Small intestine (tissue), 7 donors: ENCODE measurements around the gene ST3GAL3. TPM values are rescaled to one million over a fixed set of nuclear protein-coding genes. Genes with fewer than 3 reads are reported as not detected.

Experiments used
- DNase-seq, 2 donors: peaks; one replicate each; pipeline versions ENCODE4 v3.0.0 to v3.0.0-alpha.2; 2013
- FAIRE-seq: peaks from 2 replicates; lab custom pipeline; 2012; peaks lifted over from hg19 to GRCh38; lab: Jason Lieb, UNC
- H3K27ac ChIP-seq, 3 donors: one replicate each; pipeline ENCODE4 v1.5.1; 2013; ENCODE audit warnings: low read length in 2 of 3, mild to moderate bottlenecking in 2 of 3, control low read depth in 1 of 3, inconsistent platforms in 1 of 3, low read depth in 1 of 3, moderate library complexity in 1 of 3
- H3K27me3 ChIP-seq, 3 donors: one replicate each; pipeline ENCODE4 v1.6.1; 2013; ENCODE audit warnings: low read length in 3 of 3, inconsistent platforms in 1 of 3; ENCODE audit not compliant: control insufficient read depth in 3 of 3, insufficient read depth in 3 of 3
- H3K36me3 ChIP-seq, 3 donors: one replicate each; pipeline ENCODE4 v1.6.1; 2013; ENCODE audit warnings: low read length in 3 of 3, inconsistent platforms in 1 of 3, low read depth in 1 of 3, mild to moderate bottlenecking in 1 of 3, moderate library complexity in 1 of 3; ENCODE audit not compliant: control insufficient read depth in 3 of 3, insufficient read depth in 2 of 3
- H3K4me1 ChIP-seq, 3 donors: one replicate each; pipeline ENCODE4 v1.6.1; 2013; ENCODE audit warnings: low read length in 2 of 3, inconsistent platforms in 1 of 3, low read depth in 1 of 3, mild to moderate bottlenecking in 1 of 3, moderate library complexity in 1 of 3; ENCODE audit not compliant: control insufficient read depth in 3 of 3, insufficient read depth in 2 of 3
- H3K4me3 ChIP-seq, 3 donors: one replicate each; pipeline ENCODE4 v1.5.1; 2013; ENCODE audit warnings: low read length in 3 of 3, control low read depth in 1 of 3, inconsistent platforms in 1 of 3, low read depth in 1 of 3, mild to moderate bottlenecking in 1 of 3, moderate library complexity in 1 of 3
- H3K9me3 ChIP-seq, 2 donors: one replicate each; pipeline ENCODE4 v1.6.1; 2013; ENCODE audit warnings: low read depth in 1 of 2, low read length in 1 of 2; ENCODE audit not compliant: control insufficient read depth in 2 of 2, insufficient read depth in 1 of 2
- WGBS, 3 donors: extraction: QIAGEN DNeasy Blood & Tissue Kit; methylation state at CpG; one replicate each; pipeline ENCODE4 v1.1.7; 2013; 5-methylcytosine and 5-hydroxymethylcytosine counted together
- polyA plus RNA-seq, 4 donors: library from polyadenylated mRNA; stranded (reverse) in 3 of 4; unstranded in 1 of 4; fragments of 200-250 nt in 3 of 4; fragments of 120-200 nt in 1 of 4; gene quantifications; one replicate each; pipeline versions ENCODE4 v1.2.1 to v1.2.3, GENCODE V29; 2013
- donor health status: healthy with polysubstance abuse.
- donor health status: control.
- donor health status: control.
- donor health status: Bipolar disorder and iron deficiency.
- donor health status: healthy.

ST3GAL3 gene
- polyA plus RNA-seq, 4 donors: 1.1 to 5.4 (median 3.7) TPM

- 92 to 95% (median 93%) methylated on average over 10 of the region's 10 CpGs for WGBS, 3 donors
- no peak overlapping the region for H3K27ac ChIP-seq
- peaks cover 0 to 20% (median 3%) of the 10 kb centered on the region in 3 donors for H3K4me1 ChIP-seq
- DNase-seq (peak; percentile 24 to 31), FAIRE-seq (no peak)
- peaks cover 0 to 16% (median 0%) of the 10 kb centered on the region in 3 donors for H3K36me3 ChIP-seq
- no peaks in the 10 kb centered on the region for H3K9me3 ChIP-seq
- H3K27me3 ChIP-seq: peaks cover 0 to 22% (median 5%) of the 10 kb centered on the region in 3 donors
- H3K4me3 ChIP-seq: no peak overlapping the region
Measured at GRCh38 chr1:43930168-43930948, 223.0 kb downstream of the ST3GAL3 start.

GRCh38 chr1:43930949-43931275 lies 223.6 kb downstream of the ST3GAL3 start:
- Histone ChIP-seq H3K4me1 (peaks cover 0 to 25% (median 3%) of the 10 kb centered on the region in 3 donors), H3K27me3 (peaks cover 0 to 24% (median 5%) of the 10 kb centered on the region in 3 donors), H3K36me3 (peaks cover 0 to 12% (median 0%) of the 10 kb centered on the region in 3 donors), H3K27ac (no peak overlapping the region), H3K4me3 (no peak overlapping the region), H3K9me3 (no peaks in the 10 kb centered on the region)
- DNase-seq (no peak), FAIRE-seq (no peak)
- WGBS, 3 donors: 74 to 77% (median 74%) methylated on average over 4 of the region's 4 CpGs

GRCh38 chr1:43931711-43932660 lies 224.7 kb downstream of the ST3GAL3 start:
- Histone ChIP-seq H3K27ac (no peak overlapping the region), H3K4me1 (peaks cover 0 to 31% (median 5%) of the 10 kb centered on the region in 3 donors), H3K9me3 (no peaks in the 10 kb centered on the region), H3K4me3 (no peak overlapping the region), H3K27me3 (peaks cover 0 to 24% (median 5%) of the 10 kb centered on the region in 3 donors), H3K36me3 (peaks cover 0 to 10% (median 0%) of the 10 kb centered on the region in 3 donors)
- no peak for DNase-seq
- 89 to 91% (median 89%) methylated on average over 13 of the region's 13 CpGs for WGBS, 3 donors
- no peak for FAIRE-seq

DNA sequence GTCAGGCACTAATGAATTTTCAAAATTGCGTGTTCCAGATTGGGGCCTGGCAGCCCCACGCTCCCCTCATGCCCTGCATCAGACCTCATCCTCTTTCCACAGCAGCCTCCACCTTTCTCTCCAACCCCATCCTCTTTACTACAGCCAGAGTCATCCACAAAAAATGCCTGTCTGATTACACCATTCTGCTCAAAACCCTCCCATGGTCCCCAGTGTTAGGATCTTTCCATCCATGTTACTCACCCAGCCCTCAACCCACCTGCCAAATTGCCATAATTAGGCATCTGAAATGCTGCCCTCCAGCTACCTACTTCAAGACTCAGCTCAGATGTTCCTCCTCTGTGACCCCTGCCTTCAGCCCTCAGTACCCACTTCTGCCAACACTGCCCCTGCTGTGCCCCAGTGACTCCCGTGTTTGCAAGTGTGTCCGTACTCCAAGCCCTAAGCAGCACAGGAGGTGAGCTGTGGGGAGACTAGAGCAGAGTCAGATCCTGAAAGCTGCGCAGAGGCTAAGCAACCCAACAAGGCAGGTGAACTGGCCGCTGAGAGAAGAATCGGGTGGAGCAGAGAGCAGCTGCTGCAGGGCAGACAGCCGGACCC lies 225.6 kb downstream of the ST3GAL3 start:
- H3K36me3 ChIP-seq: peaks cover 0 to 15% (median 0%) of the 10 kb centered on the region in 3 donors
- 29 to 33% (median 31%) methylated on average over 8 of the region's 8 CpGs for WGBS, 3 donors
- DNase-seq: peak in 1 of 2 donors; percentile 13
- no peak for FAIRE-seq
- no peak overlapping the region for H3K27ac ChIP-seq
- H3K4me1 ChIP-seq: peaks cover 0 to 34% (median 5%) of the 10 kb centered on the region in 3 donors
- H3K4me3 ChIP-seq: peak overlapping the region in 2 of 3 donors; percentile 10 to 44
- H3K9me3 ChIP-seq: no peaks in the 10 kb centered on the region
- peaks cover 0 to 24% (median 5%) of the 10 kb centered on the region in 3 donors for H3K27me3 ChIP-seq

- Histone ChIP-seq H3K36me3 (peaks cover 0 to 15% (median 0%) of the 10 kb centered on the region in 3 donors), H3K27me3 (peaks cover 0 to 24% (median 5%) of the 10 kb centered on the region in 3 donors), H3K4me1 (peaks cover 0 to 34% (median 5%) of the 10 kb centered on the region in 3 donors), H3K9me3 (no peaks in the 10 kb centered on the region), H3K27ac (no peak within 1 kb of the TSS), H3K4me3 (peak within 1 kb of the TSS in 2 of 3 donors; percentile 10 to 44)
- DNase-seq (peak; percentile 56 to 79), FAIRE-seq (no peak)
- WGBS, 3 donors: 2 to 10% (median 3%) methylated on average over 32 to 42 of the region's 42 CpGs
Measured at GRCh38 chr1:43933386-43934100, 226.2 kb downstream of the ST3GAL3 start, which contains the start of gene ARTN. ARTN (plus strand) TSS chr1:43933801; CDS start chr1:43935657, 1,856 bp downstream.

- Histone ChIP-seq H3K27ac (no peak overlapping the region), H3K4me3 (peak overlapping the region in 2 of 3 donors; percentile 10 to 44), H3K4me1 (peaks cover 0 to 34% (median 5%) of the 10 kb centered on the region in 3 donors), H3K27me3 (peaks cover 0 to 24% (median 5%) of the 10 kb centered on the region in 3 donors), H3K9me3 (no peaks in the 10 kb centered on the region), H3K36me3 (peaks cover 0 to 15% (median 0%) of the 10 kb centered on the region in 3 donors)
- DNase-seq (peak; percentile 55 to 64), FAIRE-seq (no peak)
- WGBS, 3 donors: 20 to 30% (median 22%) methylated on average over 12 to 13 of the region's 13 CpGs
Measured at GRCh38 chr1:43934101-43934985, 227.0 kb downstream of the ST3GAL3 start.

GRCh38 chr1:43934986-43935324 lies 227.6 kb downstream of the ST3GAL3 start:
- 50 to 64% (median 63%) methylated on average over 5 of the region's 5 CpGs for WGBS, 3 donors
- no peak for FAIRE-seq
- peaks cover 0 to 24% (median 5%) of the 10 kb centered on the region in 3 donors for H3K27me3 ChIP-seq
- no peak overlapping the region for H3K27ac ChIP-seq
- no peak overlapping the region for H3K4me3 ChIP-seq
- peaks cover 0 to 34% (median 5%) of the 10 kb centered on the region in 3 donors for H3K4me1 ChIP-seq
- peaks cover 0 to 13% (median 0%) of the 10 kb centered on the region in 3 donors for H3K36me3 ChIP-seq
- no peak for DNase-seq
- H3K9me3 ChIP-seq: no peaks in the 10 kb centered on the region
